Lower lobe of right lung (tissue), 2 donors: Measurements from ENCODE around the gene SEMA5A. TPM values are rescaled to one million over a fixed set of nuclear protein-coding genes. Genes with fewer than 3 reads are reported as not detected.

ENCODE experiments used
- ATAC-seq, 2 donors: fragments of 200-7000 bp; cut with Tn5 transposase; one replicate each; pipeline ENCODE4 v1.9.1; 2020 to 2022; ENCODE audit warnings: mild to moderate bottlenecking in 2 of 2, moderate library complexity in 2 of 2
- DNase-seq: peaks from one replicate; pipeline ENCODE4 v3.0.0-alpha.2; 2020
- H3K27ac ChIP-seq: fragments of 200-600 bp; one replicate; pipeline ENCODE4 v1.8.0; 2022
- H3K27me3 ChIP-seq: fragments of 200-600 bp; one replicate; pipeline ENCODE4 v1.8.0; 2022; ENCODE audit warnings: low read depth
- H3K36me3 ChIP-seq: fragments of 200-600 bp; one replicate; pipeline ENCODE4 v1.8.0; 2022; ENCODE audit warnings: mild to moderate bottlenecking
- H3K4me1 ChIP-seq: fragments of 200-600 bp; one replicate; pipeline ENCODE4 v1.8.0; 2022
- H3K4me3 ChIP-seq: fragments of 200-600 bp; one replicate; pipeline ENCODE4 v1.8.0; 2022; ENCODE audit warnings: mild to moderate bottlenecking
- H3K9me3 ChIP-seq: fragments of 200-600 bp; one replicate; pipeline ENCODE4 v1.8.0; 2022
- CTCF ChIP-seq: fragments of 200-600 bp; IDR thresholded peaks from one replicate; pipeline ENCODE4 v1.8.0; 2022; ENCODE audit warnings: antibody characterized with exemption, mild to moderate bottlenecking
- intact Hi-C: fragments of 100-400 bp; cut with DNase I; formaldehyde crosslinking; loops from one replicate; pipeline ENCODE4 v1.11.0; 2022
- total RNA-seq: library from RNA; stranded (reverse); fragmentation: NEBNext Ultra II Directional; extraction: Animal tissue kit (Norgen Biotek cat#: 25700); gene quantifications from one replicate; pipeline ENCODE4 v1.2.1, GENCODE V29; 2021
- donor health status: DM: no; HTN: yes; CAD: no; lungs with severe emphysema.

SEMA5A gene
- total RNA-seq, 1 donor from 2014 or later = 29.3 TPM

DNA sequence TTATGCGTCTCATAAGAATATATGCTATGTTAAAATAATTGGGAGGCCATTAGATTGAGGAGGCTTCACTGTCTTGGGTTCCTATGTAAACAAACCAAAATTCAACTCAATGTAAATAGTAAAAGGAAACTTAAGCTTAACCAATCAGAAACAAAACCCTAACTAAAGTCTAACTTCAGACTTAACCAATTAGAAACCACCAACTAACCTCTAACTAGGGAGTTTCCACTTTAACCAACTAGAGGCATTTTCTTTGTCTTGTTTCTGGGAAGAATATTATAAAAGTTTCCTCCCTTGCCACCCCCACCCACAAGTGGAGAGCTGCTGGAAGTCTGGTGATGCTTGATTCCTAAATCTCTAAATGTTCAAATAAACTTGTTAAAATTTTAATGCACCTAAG lies 214.5 kb downstream of the SEMA5A start:
- intact Hi-C loops = no loop called here
- no peak for ATAC-seq
- DNase-seq = no peak

DNA sequence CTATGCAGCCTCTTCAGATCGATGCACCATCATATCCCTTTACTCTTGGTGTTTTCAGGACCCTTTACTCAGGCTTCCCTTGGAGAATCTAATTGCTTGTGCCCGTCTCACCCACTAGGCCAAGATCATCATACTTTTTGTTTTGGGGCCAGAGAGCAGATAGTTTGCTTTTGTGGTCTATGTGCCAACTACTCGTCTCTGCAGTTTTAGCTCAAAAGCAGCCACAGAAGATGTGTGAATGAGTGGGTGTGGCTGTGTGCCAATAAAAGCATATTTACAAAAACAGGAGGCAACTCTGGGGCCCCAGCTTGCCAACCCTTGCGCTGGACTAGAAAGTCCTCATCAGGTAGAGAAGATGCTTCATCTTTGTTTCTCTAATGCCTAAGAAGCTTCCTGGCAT lies 216.8 kb downstream of the SEMA5A start:
- Histone ChIP-seq H3K36me3 (no peaks in the 10 kb centered on the region), H3K4me1 (no peaks in the 10 kb centered on the region), H3K27me3 (no peaks in the 10 kb centered on the region), H3K4me3 (no peak overlapping the region), H3K27ac (no peak overlapping the region), H3K9me3 (no peaks in the 10 kb centered on the region)
- ATAC-seq (no peak), DNase-seq (no peak)
- TF ChIP-seq CTCF = no peak
- intact Hi-C loops = no loop called here

More for the DNA sequence above, 214.5 kb downstream of the SEMA5A start:
- Histone ChIP-seq H3K36me3 (no peaks in the 10 kb centered on the region), H3K9me3 (no peaks in the 10 kb centered on the region), H3K27me3 (no peaks in the 10 kb centered on the region), H3K4me3 (no peak overlapping the region), H3K27ac (no peak overlapping the region), H3K4me1 (no peaks in the 10 kb centered on the region)
- no peak for TF ChIP-seq CTCF

DNA sequence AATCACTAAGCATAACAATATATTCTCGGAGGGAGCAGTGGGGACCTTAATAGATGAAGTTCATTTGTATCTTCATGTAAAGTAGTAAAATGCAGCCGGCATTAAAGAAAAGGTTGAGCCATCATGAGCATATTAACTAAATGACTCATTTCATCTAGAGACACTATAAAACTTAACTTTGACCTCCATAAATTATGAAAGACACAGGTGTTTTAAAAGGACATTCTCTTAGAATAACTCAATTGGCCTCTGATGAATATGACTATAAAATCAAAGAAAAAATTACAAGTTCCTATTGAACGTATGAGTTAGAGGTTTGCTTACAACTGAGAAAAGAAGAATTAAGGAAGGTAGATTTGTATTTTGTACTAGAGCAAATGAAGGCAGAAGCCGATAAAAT lies 220.3 kb downstream of the SEMA5A start:
- no peak for TF ChIP-seq CTCF
- H3K36me3 ChIP-seq = no peaks in the 10 kb centered on the region
- H3K27me3 ChIP-seq = no peaks in the 10 kb centered on the region
- ATAC-seq (no peak), DNase-seq (no peak)
- H3K4me3 ChIP-seq = no peak overlapping the region
- H3K27ac ChIP-seq = no peak overlapping the region
- H3K9me3 ChIP-seq = no peaks in the 10 kb centered on the region
- H3K4me1 ChIP-seq = no peaks in the 10 kb centered on the region
- intact Hi-C loops = no loop called here

- ATAC-seq (no peak), DNase-seq (no peak)
- no peaks in the 10 kb centered on the region for H3K9me3 ChIP-seq
- H3K4me3 ChIP-seq = no peak overlapping the region
- no peak for TF ChIP-seq CTCF
- H3K36me3 ChIP-seq = no peaks in the 10 kb centered on the region
- H3K27ac ChIP-seq = no peak overlapping the region
- no peaks in the 10 kb centered on the region for H3K27me3 ChIP-seq
- intact Hi-C loops = no loop called here
- no peaks in the 10 kb centered on the region for H3K4me1 ChIP-seq
Measured at GRCh38 chr5:9324348-9325077, 221.4 kb downstream of the SEMA5A start.

GRCh38 chr5:9320652-9321051 lies 225.2 kb downstream of the SEMA5A start:
- no peaks in the 10 kb centered on the region for H3K4me1 ChIP-seq
- intact Hi-C loops = no loop called here
- no peak overlapping the region for H3K4me3 ChIP-seq
- no peak overlapping the region for H3K27ac ChIP-seq
- TF ChIP-seq CTCF = no peak
- ATAC-seq = no peak
- H3K36me3 ChIP-seq = no peaks in the 10 kb centered on the region
- DNase-seq = no peak
- H3K27me3 ChIP-seq = no peaks in the 10 kb centered on the region
- no peaks in the 10 kb centered on the region for H3K9me3 ChIP-seq
